ENCODE results near the gene MARK1.

- TF ChIP-seq RNF2 (conservative IDR thresholded peaks at IDR 0.05; ENCODE audit: low read depth) (no peak), LBX2 (CRISPR knock-in tag; IDR thresholded peaks at IDR 0.05; ENCODE audit: borderline replicate concordance) (no peak), FOXK1 (CRISPR knock-in tag; IDR thresholded peaks at IDR 0.05; ENCODE audit: borderline replicate concordance, low read depth) (no peak), HCFC1 (IDR thresholded peaks at IDR 0.05; ENCODE audit: low read depth, low read length) (no peak), SIN3B (IDR thresholded peaks at IDR 0.05; ENCODE audit: low read length) (no peak)
Observed at GRCh38 chr1:220592714-220593113, 64.8 kb downstream of the MARK1 start.
